ENCODE results near the gene PRSS2. TPM values are rescaled to one million over a fixed set of nuclear protein-coding genes. Genes with fewer than 3 reads are reported as not detected.

PRSS2 gene
- total RNA-seq, 1 experiment from 2014 or later, result not detected

DNA sequence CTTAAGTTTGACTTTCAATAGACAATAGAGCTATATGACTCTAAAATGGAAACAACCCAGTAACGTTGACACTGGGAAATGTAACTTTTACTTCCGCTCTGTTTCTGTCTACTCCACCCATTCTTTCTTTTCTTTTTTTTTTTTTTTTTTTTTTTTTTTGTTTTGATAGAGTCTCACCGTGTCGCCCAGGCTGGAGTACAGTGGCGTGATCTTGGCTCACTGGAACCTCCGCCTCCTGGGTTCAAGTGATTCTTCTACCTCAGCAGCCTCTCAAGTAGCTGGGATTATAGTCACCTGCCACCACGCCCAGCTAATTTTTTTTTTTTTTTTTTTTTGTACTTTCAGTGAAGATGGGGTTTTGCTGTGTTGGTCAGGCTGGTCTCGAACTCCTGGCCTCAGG, 13.9 kb downstream of the PRSS2 start:
- no peak for DNase-seq (ENCODE audit: extremely low read depth, low read depth)

DNA sequence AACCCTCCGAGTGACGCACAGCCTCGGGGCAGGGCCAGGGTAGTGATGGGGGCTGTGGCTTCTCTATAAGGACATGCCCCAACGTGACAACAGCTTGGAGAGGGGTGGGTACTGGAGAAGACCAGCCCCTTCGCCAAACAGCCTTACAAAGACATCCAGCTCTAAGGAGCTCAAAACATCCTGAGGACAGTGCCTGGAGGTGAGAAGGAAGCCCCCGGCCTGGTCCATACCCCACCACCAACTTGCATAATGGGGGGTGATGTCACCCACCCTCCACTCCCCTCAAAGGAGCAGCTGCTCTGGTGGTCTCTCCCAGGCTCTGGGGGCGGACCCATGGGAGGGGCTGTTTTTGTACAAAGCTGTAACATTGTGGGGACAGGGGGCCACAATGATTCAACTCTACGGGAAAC, 15.1 kb downstream of the PRSS2 start:
- no peak for DNase-seq (ENCODE audit: extremely low read depth, low read depth)

GRCh38 chr7:142787034-142787768, 16.4 kb downstream of the PRSS2 start:
- no peak for DNase-seq (ENCODE audit: extremely low read depth, low read depth)

- DNase-seq (ENCODE audit: extremely low read depth, low read depth), result no peak
Measured at GRCh38 chr7:142787783-142788182, 17.0 kb downstream of the PRSS2 start.

GRCh38 chr7:142788303-142789289, 17.8 kb downstream of the PRSS2 start:
- no peak for DNase-seq (ENCODE audit: extremely low read depth, low read depth)

DNA sequence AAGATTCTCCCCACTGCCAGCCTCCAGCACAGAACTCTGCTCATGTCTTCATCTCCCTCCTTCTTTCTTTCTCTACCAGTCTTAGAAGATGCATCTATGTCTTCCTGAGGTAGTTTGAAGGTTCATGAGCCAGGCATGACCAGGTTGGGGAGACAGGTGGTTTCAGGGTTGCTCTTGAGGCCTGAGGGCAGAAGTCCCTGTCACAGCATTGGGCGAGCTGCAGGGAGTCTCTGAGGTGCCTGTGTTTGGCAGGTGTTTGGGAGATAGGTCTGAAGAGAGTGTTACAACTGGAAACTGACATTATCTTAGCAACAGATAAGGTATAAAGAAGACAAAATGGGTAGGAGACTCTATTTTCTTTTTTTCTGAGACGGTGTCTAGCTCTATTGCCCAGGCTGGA, 18.7 kb downstream of the PRSS2 start:
- no peak for DNase-seq (ENCODE audit: extremely low read depth, low read depth)

- DNase-seq (ENCODE audit: extremely low read depth, low read depth), result no peak
Measured at GRCh38 chr7:142790056-142790455, 19.3 kb downstream of the PRSS2 start.

- DNase-seq (ENCODE audit: extremely low read depth, low read depth), result no peak
Measured at GRCh38 chr7:142790555-142790954, 19.8 kb downstream of the PRSS2 start.

DNA sequence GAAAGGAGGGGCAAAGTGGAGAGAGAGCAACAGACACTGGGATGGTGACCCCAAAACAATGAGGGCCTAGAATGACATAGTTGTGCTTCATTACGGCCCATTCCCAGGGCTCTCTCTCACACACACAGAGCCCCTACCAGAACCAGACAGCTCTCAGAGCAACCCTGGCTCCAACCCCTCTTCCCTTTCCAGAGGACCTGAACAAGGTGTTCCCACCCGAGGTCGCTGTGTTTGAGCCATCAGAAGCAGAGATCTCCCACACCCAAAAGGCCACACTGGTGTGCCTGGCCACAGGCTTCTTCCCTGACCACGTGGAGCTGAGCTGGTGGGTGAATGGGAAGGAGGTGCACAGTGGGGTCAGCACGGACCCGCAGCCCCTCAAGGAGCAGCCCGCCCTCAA, 20.7 kb downstream of the PRSS2 start:
- no peak for DNase-seq (ENCODE audit: extremely low read depth, low read depth)

DNA sequence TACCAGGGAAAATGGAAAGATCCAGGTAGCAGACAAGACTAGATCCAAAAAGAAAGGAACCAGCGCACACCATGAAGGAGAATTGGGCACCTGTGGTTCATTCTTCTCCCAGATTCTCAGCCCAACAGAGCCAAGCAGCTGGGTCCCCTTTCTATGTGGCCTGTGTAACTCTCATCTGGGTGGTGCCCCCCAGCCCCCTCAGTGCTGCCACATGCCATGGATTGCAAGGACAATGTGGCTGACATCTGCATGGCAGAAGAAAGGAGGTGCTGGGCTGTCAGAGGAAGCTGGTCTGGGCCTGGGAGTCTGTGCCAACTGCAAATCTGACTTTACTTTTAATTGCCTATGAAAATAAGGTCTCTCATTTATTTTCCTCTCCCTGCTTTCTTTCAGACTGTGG, 21.4 kb downstream of the PRSS2 start:
- DNase-seq (ENCODE audit: extremely low read depth, low read depth), result no peak

DNA sequence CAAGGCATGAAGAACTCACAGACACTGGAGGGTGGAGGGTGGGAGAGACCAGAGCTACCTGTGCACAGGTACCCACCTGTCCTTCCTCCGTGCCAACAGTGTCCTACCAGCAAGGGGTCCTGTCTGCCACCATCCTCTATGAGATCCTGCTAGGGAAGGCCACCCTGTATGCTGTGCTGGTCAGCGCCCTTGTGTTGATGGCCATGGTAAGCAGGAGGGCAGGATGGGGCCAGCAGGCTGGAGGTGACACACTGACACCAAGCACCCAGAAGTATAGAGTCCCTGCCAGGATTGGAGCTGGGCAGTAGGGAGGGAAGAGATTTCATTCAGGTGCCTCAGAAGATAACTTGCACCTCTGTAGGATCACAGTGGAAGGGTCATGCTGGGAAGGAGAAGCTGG, 21.8 kb downstream of the PRSS2 start:
- DNase-seq (ENCODE audit: extremely low read depth, low read depth), result no peak

- DNase-seq (ENCODE audit: extremely low read depth, low read depth), result no peak
Measured at GRCh38 chr7:142793156-142793555, 22.4 kb downstream of the PRSS2 start.

GRCh38 chr7:142795339-142795863, 24.6 kb downstream of the PRSS2 start:
- DNase-seq (ENCODE audit: extremely low read depth, low read depth), result no peak

DNA sequence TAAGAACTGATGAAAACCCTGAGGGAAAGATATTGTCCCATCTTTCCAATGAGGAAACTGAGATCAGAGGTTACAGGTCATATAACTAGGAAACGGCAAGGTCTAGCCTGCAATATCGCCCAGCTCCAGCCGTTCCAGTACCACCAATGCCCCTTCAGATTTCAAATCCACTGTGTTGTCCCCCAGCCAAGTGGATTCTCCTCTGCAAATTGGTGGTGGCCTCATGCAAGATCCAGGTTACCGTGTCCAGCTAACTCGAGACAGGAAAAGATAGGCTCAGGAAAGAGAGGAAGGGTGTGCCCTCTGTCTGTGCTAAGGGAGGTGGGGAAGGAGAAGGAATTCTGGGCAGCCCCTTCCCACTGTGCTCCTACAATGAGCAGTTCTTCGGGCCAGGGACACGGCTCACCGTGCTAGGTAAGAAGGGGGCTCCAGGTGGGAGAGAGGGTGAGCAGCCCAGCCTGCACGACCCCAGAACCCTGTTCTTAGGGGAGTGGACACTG, 25.3 kb downstream of the PRSS2 start:
- DNase-seq (ENCODE audit: extremely low read depth, low read depth), result no peak

DNA sequence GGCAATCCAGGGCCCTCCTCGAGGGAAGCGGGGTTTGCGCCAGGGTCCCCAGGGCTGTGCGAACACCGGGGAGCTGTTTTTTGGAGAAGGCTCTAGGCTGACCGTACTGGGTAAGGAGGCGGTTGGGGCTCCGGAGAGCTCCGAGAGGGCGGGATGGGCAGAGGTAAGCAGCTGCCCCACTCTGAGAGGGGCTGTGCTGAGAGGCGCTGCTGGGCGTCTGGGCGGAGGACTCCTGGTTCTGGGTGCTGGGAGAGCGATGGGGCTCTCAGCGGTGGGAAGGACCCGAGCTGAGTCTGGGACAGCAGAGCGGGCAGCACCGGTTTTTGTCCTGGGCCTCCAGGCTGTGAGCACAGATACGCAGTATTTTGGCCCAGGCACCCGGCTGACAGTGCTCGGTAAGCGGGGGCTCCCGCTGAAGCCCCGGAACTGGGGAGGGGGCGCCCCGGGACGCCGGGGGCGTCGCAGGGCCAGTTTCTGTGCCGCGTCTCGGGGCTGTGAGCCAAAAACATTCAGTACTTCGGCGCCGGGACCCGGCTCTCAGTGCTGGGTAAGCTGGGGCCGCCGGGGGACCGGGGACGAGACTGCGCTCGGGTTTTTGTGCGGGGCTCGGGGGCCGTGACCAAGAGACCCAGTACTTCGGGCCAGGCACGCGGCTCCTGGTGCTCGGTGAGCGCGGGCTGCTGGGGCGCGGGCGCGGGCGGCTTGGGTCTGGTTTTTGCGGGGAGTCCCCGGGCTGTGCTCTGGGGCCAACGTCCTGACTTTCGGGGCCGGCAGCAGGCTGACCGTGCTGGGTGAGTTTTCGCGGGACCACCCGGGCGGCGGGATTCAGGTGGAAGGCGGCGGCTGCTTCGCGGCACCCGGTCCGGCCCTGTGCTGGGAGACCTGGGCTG, 26.0 kb downstream of the PRSS2 start:
- no peak for DNase-seq (ENCODE audit: extremely low read depth, low read depth)

GRCh38 chr7:142797391-142798377, 26.9 kb downstream of the PRSS2 start:
- DNase-seq (ENCODE audit: extremely low read depth, low read depth), result no peak

DNA sequence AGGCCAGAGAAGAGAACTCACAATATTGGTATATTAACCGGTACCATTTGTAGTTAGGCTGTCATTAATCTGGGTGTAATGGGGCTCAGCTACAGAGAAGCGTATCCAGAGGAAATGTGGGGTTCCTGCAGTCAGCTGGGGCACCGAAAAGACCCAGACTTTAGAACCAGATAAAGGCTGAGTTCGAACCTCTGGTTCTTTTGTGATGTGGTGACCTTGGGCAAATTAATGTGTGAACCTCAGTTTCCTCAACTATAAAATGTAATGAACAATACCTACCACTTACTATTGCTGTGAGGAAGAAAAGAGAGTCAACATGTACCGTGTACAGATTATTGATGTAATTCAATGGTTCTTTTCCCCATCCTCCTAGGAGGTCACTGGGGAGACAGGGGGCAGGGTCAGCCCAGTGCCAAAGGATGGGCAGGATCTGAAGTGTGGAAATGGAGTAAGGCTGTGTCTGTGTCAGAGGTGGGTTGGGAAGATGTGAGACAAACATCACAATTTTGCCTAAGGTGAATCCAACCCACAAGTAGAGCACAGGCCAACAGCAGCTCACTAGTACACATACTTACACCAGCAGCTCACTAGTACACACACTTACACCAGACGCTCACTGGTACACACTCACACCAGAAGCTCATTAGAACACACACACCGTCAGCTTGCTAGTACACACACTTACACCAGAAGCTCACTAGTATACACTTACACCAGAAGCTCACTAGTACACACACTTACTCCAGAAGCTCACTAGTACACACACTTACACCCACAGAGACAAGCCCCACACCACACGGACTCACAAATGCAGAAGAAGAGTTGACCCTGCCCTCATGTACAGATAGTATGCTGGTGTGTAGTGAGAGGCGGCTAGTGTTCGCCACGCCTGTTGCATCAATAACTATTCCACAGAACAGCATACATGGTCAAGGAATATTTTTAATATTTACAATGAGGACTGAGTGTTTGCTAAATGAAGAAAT, 28.0 kb downstream of the PRSS2 start:
- DNase-seq (ENCODE audit: extremely low read depth, low read depth), result no peak

- no peak for DNase-seq (ENCODE audit: extremely low read depth, low read depth)
Measured at GRCh38 chr7:142799437-142799835, 28.7 kb downstream of the PRSS2 start.
